SK-N-SH (cell line): Measurements from ENCODE around the gene TUBGCP2. TPM values are rescaled to one million over a fixed set of nuclear protein-coding genes. Genes with fewer than 3 reads are reported as not detected.

Experiments used
- CTCF ChIA-PET: fragments of 300-600, 350-600 bp; formaldehyde crosslinking; extraction: SDS; loops from one replicate; lab custom pipeline; 2021; lab: Yijun Ruan, JAX
- POLR2A ChIA-PET: fragments of 350-600 bp; sonication (Branson Sonifier 250); formaldehyde crosslinking; extraction: SDS; loops from one replicate; lab custom pipeline; 2020; ENCODE audit warnings: antibody characterized with exemption, inconsistent platforms; lab: Yijun Ruan, JAX
- DNase-seq: peaks from one replicate; pipeline ENCODE4 v3.0.0; 2012
- H2AFZ ChIP-seq: fragments of 200-600 bp; sonication (generic); 2 replicates; pipeline ENCODE4 v1.8.1; 2016; ENCODE audit warnings: antibody characterized with exemption, mild to moderate bottlenecking, low read depth
- H3F3A ChIP-seq: fragments of 200-600 bp; sonication (generic); replicated peaks from 2 replicates; pipeline ENCODE3; 2016; ENCODE audit warnings: antibody characterized with exemption, mild to moderate bottlenecking; ENCODE audit not compliant: insufficient read depth
- H3K27ac ChIP-seq, 2 experiments: fragments of 200-500 bp in 1 of 2; fragments of 200-600 bp in 1 of 2; sonication (Bioruptor generic) in 1 of 2; sonication (generic), shearing (Covaris generic) in 1 of 2; 2 replicates each; pipeline versions ENCODE4 v1.5.1 to v1.6.1; 2014 to 2016; ENCODE audit warnings: low read depth in 2 of 2, inconsistent platforms in 1 of 2, low read length in 1 of 2, mild to moderate bottlenecking in 1 of 2, mixed read lengths in 1 of 2
- H3K27me3 ChIP-seq: fragments of 200-600 bp; sonication (generic), shearing (Covaris generic); 2 replicates; pipeline ENCODE4 v1.6.1; 2016; ENCODE audit warnings: mixed run types; ENCODE audit not compliant: insufficient read depth
- H3K36me3 ChIP-seq, 2 experiments: fragments of 200-500 bp in 1 of 2; fragments of 200-600 bp in 1 of 2; sonication (Bioruptor generic) in 1 of 2; sonication (generic) in 1 of 2; replicated peaks in 1 of 2; 2 replicates each; pipeline versions ENCODE3 to v1.5.1; 2014 to 2016; ENCODE audit warnings: low read length in 1 of 2, mild to moderate bottlenecking in 1 of 2; ENCODE audit not compliant: insufficient read depth in 2 of 2, control insufficient read depth in 1 of 2
- H3K4me1 ChIP-seq, 2 experiments: fragments of 200-500 bp in 1 of 2; fragments of 200-600 bp in 1 of 2; sonication (Bioruptor generic) in 1 of 2; sonication (generic), shearing (Covaris generic) in 1 of 2; 2 replicates each; pipeline versions ENCODE4 v1.5.1 to v1.6.1; 2014 to 2016; ENCODE audit warnings: low read depth in 1 of 2, low read length in 1 of 2, mixed run types in 1 of 2; ENCODE audit not compliant: insufficient read depth in 2 of 2, control insufficient read depth in 1 of 2
- H3K4me2 ChIP-seq: fragments of 200-600 bp; sonication (generic), shearing (Covaris generic); 2 replicates; pipeline ENCODE4 v1.6.1; 2017; ENCODE audit warnings: mixed run types
- H3K4me3 ChIP-seq, 2 experiments: fragments of 200-500 bp in 1 of 2; fragments of 200-600 bp in 1 of 2; sonication (Bioruptor generic) in 1 of 2; sonication (generic), shearing (Covaris generic) in 1 of 2; 2 replicates each; pipeline versions ENCODE4 v1.5.1 to v1.8.1; 2014 to 2016; ENCODE audit warnings: low read depth in 2 of 2, inconsistent platforms in 1 of 2, low read length in 1 of 2, mild to moderate bottlenecking in 1 of 2, mixed read lengths in 1 of 2, moderate library complexity in 1 of 2
- H3K79me2 ChIP-seq: fragments of 200-600 bp; sonication (generic); 2 replicates; pipeline ENCODE4 v1.8.1; 2017; ENCODE audit warnings: mild to moderate bottlenecking; ENCODE audit not compliant: insufficient read depth
- H3K9ac ChIP-seq: fragments of 200-600 bp; sonication (generic); 2 replicates; pipeline ENCODE4 v1.6.1; 2017; ENCODE audit warnings: mixed run types
- H3K9me2 ChIP-seq: fragments of 200-600 bp; sonication (generic); 2 replicates; pipeline ENCODE4 v1.6.1; 2017; ENCODE audit warnings: mixed run types
- H3K9me3 ChIP-seq: fragments of 200-600 bp; sonication (generic); 2 replicates; pipeline ENCODE4 v1.6.1; 2017; ENCODE audit warnings: mixed run types, mild to moderate bottlenecking, moderate library complexity
- H4K20me1 ChIP-seq: fragments of 200-600 bp; sonication (generic); 2 replicates; pipeline ENCODE4 v1.6.1; 2017; ENCODE audit warnings: mild to moderate bottlenecking, mixed run types; ENCODE audit not compliant: insufficient read depth
- CHD2 ChIP-seq: fragments of 150-350 bp; IDR thresholded peaks from 2 replicates; pipeline ENCODE4 v1.6.1; 2018; ENCODE audit warnings: low read length; ENCODE audit not compliant: partially characterized antibody
- CTCF ChIP-seq: fragments of 200-600 bp; sonication (generic); IDR thresholded peaks from 2 replicates; pipeline ENCODE4 v1.6.1; 2017; ENCODE audit warnings: antibody characterized with exemption, mild to moderate bottlenecking, moderate library complexity
- EZH2phosphoT487 ChIP-seq: fragments of 200-600 bp; sonication (generic); IDR thresholded peaks from 2 replicates; pipeline ENCODE4 v1.6.1; 2017; ENCODE audit warnings: low read depth, mixed run types, mild to moderate bottlenecking, antibody characterized with exemption, moderate library complexity, borderline replicate concordance
- FOXM1 ChIP-seq: IDR thresholded peaks from 2 replicates; pipeline ENCODE4 v1.4.0; 2012; ENCODE audit warnings: low read depth, mild to moderate bottlenecking
- GATA2 ChIP-seq: sonication (generic); formaldehyde crosslinking; IDR thresholded peaks from 2 replicates; pipeline ENCODE4 v1.5.0; 2020; ENCODE audit warnings: mild to moderate bottlenecking, missing genetic modification reagents
- IRF3 ChIP-seq: fragments of 150-350 bp; IDR thresholded peaks from 2 replicates; pipeline ENCODE4 v1.6.1; 2016; ENCODE audit warnings: mild to moderate bottlenecking, low read depth, low read length
- MAX ChIP-seq: IDR thresholded peaks from 2 replicates; pipeline ENCODE4 v1.4.0; 2012; ENCODE audit warnings: low read depth
- RFX5 ChIP-seq: IDR thresholded peaks from 2 replicates; pipeline ENCODE4 v1.6.1; 2012; ENCODE audit warnings: mild to moderate bottlenecking, improper control_type of control experiment, low read length
- USF1 ChIP-seq: IDR thresholded peaks from 2 replicates; pipeline ENCODE4 v1.4.0; 2012; ENCODE audit warnings: low read depth, borderline replicate concordance
- USF2 ChIP-seq: fragments of 150-350 bp; IDR thresholded peaks from 2 replicates; pipeline ENCODE4 v1.6.1; 2017; ENCODE audit warnings: antibody characterized with exemption, low read length, low read depth, borderline replicate concordance
- WGBS: methylation state at CpG from one replicate; pipeline ENCODE4 v1.1.6; 2017; ENCODE audit warnings: low lambda C conversion rate; 5-methylcytosine and 5-hydroxymethylcytosine counted together
- polyA plus RNA-seq, 3 experiments: library from polyadenylated mRNA; depleted of rRNA; stranded (reverse); fragments of >200 nt; gene quantifications; 2 replicates each; pipeline ENCODE4 v1.2.3, GENCODE V29; 2012

Gene TUBGCP2
- polyA plus RNA-seq, 1 of the 3 experiments (the other 2 are of a cell fraction): 49.1 TPM

- TF ChIP-seq USF2 (no peak), FOXM1 (no peak)
- TF ChIP-seq, all 33 proteins: peak for 0
Measured at GRCh38 chr10:133295426-133296320, 13.0 kb downstream of the TUBGCP2 start (continued).

GRCh38 chr10:133294189-133294588, 14.5 kb downstream of the TUBGCP2 start:
- H3K27me3 ChIP-seq: no peaks in the 10 kb centered on the region
- no peaks in the 10 kb centered on the region for H3K9me3 ChIP-seq
- POLR2A ChIA-PET: no interaction called here
- no peak for DNase-seq
- CTCF ChIA-PET: interaction anchor here (1.2 kb wide), 1 partner anchor 14 kb away, joined by 5 read pairs; no protein-coding TSS in a partner anchor
- no peak overlapping the region for H3K4me2 ChIP-seq
- H3K9ac ChIP-seq: no peak overlapping the region
- H3F3A ChIP-seq: peaks cover 8% of the 10 kb centered on the region
- no peaks in the 10 kb centered on the region for H4K20me1 ChIP-seq
- WGBS: 97% methylated on average over 9 of the region's 15 CpGs
- H3K27ac ChIP-seq: no peak overlapping the region
- H3K4me3 ChIP-seq: no peak overlapping the region
- peaks cover 15 to 66% of the 10 kb centered on the region in 2 experiments for H3K36me3 ChIP-seq
- TF ChIP-seq CHD2 (no peak), CTCF (no peak), GATA2 (CRISPR knock-in tag) (no peak), RFX5 (no peak), IRF3 (no peak), MAX (no peak), USF1 (no peak), EZH2phosphoT487 (no peak)
- peaks cover 0 to 14% of the 10 kb centered on the region in 2 experiments; a peak in 2 of 4 replicates for H3K4me1 ChIP-seq
- H3K79me2 ChIP-seq: peaks cover under 1% of the 10 kb centered on the region; the same call in 1 of the 2 replicates
- H3K9me2 ChIP-seq: no peaks in the 10 kb centered on the region
- H2AFZ ChIP-seq: no peak overlapping the region
